ENCODE results near the gene KRTAP10-4.
"Not testable (repeated sequence)": the region's sequence is repeated elsewhere in the genome, so short reads cannot be mapped to it uniquely, and the experiment has no call there.

KRTAP10-4 gene

DNA sequence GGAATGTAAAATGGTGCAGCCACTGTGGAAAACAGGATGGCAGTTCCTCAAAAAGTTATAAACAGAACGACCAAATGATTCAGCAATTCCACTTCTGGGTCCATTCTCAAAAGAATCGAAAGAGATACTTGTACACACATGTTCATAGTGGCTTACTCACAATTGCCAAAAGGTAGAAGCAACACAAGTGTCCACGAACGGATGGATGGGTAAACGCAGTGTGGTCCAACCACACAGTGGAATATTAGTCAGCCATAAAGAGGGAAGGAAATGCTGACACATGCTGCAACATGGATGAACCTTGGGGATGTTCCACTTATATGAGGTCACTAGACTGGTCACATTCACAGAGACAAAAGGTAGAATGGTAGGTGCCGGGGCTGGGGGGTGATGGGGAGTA, 38.8 kb upstream of the KRTAP10-4 start:
- DNase-seq (ENCODE audit: low spot score), result no peak

DNA sequence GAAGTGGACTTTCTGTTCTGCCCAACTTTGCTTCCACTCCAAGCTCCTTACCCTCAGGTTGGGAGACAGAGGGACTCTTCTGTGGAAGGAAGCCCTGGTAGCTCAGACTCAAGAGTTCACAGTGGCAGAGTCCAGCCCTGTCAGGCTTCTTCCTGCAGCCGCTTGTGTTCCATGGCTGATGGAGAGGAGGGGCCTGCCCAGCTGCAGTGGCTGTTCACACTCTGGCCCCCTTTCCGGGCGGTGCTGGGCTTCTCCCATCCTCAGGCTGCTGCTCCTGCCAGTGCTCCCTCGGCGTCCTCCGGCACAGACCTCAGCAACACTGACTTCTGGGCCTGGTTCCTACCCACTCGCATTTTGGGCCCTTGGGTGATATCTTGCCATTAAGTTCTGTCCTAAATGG, 37.6 kb upstream of the KRTAP10-4 start:
- no peak for DNase-seq (ENCODE audit: low spot score)

DNA sequence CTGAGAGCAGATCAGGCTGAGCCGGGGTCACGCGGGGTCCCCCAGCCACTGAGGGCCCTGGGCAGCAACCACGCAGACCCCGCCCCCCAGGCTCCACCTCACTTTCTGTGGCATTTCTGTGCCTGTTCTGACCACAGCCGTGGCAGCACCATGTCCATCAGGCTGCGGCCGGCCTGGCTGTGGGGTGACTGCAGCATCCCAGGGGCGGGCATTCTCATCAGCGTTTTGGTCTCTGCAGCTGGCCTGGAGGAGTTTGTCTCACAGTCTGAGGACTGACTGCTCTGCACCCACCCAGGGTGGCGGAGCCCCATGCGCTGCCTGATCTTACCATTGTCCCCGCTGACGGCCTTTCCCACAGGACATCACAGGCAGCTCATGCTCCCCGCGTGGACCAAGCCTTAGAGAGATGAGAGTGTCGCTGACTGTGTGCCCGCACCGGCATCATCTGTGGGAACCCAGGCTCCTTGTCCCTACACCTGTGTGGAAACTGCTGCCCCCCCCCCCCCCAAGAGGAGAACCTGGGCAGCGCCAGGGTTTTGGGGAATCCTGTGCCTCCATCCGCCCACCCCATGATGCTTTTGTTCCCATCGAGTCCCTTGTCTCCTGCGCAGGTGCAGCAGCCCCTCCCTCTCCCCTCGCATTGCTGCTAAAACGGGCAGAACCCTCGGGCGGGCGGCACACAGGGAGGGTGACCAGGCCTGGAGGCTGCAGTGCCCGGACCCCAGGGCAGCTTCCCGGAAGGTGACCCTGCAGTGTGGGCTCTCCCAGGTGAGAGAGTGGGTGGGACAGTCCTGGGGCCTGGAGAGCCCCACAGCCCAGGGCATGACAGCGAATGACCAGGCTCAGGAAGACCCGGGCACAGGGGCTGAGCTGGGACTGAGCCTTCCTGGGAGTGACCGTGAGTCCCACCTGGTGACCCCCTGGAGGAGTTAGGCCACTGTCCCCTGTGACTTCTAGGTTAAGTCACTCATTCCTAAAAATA, 35.3 kb upstream of the KRTAP10-4 start:
- no peak for DNase-seq (ENCODE audit: low spot score)

DNA sequence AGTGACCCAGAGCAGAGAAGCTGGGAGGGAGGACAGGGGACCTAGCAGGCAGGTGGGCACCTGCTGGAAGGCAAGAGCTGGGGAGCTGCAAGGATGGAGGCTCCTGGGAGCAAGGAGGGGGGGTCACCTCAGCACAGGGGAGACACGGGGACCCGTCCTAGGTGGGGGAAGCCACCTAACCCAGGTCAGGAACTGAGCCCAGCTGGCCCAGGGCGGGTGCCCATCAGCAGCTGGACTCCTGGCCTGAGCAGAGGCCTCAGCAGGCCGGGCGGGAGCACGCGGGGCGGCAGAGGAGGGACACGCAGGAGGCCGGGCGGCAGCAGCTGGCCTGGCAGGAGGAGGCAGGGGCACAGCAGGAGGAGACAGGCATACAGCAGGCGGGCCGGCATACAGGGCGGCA, 34.5 kb upstream of the KRTAP10-4 start:
- no peak for DNase-seq (ENCODE audit: low spot score)

DNA sequence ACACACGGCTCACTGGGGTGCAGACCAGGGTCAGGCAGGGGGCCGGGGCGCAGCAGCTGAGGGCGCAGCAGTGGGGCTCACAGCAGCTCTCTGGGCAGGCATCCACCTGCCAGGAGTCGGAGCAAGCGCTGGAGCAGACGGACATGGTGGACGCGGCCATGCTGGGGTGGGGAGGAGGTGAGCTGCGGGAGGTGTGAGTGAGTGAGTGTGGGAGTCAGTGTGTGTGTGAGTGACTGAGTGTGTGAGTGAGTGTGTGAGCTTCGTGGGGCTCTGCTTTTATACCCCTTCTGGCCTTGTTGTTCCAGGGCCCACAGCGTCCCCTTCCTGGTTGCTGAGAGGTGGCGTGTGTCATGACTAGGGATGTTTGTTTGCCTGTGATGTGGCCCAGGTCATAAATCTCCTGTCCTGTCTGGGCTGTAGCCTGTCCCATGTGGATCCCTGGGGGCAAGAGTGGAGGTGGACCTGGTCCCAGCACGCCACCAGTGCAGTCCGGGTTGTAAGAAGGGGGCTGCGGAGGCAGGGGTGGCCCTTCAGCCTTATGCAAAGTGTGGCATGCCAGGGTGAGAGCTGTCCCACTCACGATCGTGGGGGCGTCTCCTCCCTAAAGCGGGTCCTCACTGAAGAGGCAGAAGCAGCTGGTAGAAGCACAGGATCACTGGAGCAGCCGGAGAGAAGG, 33.4 kb upstream of the KRTAP10-4 start, which contains the start of gene KRTAP10-1:
KRTAP10-1 (minus strand) TSS at position 205 of the 676 bp plus-strand sequence; CDS start at position 160, 45 bp downstream.
- DNase-seq (ENCODE audit: low spot score), result no peak

DNA sequence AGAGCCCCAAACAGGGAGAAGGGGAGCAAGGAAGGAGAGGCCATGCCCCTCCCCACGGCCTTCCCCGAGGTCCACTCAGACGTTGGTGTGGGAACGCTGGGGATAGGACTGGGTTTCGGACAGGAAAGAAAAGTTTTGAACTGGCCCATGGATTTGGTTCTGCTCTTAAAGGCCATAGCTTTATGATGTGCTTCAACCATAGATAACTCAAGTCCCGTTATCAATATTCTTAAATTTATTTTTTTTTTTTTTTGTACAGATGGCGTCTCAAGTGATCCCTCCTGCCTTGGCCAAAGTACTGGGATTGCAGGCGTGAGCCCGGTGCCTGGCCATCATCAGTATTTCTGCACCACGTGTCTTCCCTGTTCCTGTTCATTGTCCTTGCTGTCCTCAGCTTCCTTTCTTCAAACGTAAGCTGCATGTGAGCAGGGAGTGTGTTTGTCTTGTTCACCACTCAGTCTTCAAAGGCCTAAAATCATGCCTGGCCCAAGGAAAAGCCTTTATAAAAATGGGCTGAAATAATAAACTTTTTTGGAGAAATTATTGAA, 32.7 kb upstream of the KRTAP10-4 start:
- no peak for DNase-seq (ENCODE audit: low spot score)

DNA sequence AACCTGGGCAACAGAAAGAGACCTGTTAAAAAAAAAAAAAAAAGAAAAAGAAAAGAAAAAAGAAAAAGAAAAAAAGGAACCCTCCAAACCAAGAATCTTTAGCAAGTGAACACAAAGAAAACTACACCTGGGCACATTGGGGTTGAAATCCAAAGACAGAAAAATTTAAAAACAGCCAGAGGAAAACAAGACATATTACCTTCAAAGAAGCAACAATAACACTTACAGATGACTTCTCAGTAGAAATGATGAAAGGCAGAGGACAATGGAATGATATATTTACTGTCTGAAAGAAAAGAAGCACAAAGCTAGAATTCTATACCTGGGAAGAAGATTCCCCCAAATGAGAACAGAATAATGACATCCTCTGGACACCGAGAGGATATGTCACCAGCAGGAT, 30.8 kb upstream of the KRTAP10-4 start:
- DNase-seq (ENCODE audit: low spot score), result no peak

DNA sequence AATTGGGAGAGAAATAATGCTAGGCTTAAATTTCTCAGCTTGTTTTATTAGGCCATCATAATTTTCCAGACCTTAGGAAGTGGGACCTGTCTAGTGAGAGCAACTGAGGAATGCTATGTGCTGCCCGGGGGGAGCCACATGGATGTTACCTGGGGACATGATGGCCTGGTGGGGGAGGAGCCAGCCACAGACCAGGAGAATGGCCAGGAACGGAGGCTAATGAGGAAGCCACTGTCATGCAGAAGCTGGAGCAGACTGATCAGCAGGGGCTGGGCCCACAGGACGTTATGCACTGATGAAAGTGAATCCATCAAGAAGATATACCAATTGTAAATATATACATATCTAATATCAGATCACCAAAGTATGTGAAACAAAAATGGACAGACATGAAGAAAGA, 29.0 kb upstream of the KRTAP10-4 start:
- no peak for DNase-seq (ENCODE audit: low spot score)

DNA sequence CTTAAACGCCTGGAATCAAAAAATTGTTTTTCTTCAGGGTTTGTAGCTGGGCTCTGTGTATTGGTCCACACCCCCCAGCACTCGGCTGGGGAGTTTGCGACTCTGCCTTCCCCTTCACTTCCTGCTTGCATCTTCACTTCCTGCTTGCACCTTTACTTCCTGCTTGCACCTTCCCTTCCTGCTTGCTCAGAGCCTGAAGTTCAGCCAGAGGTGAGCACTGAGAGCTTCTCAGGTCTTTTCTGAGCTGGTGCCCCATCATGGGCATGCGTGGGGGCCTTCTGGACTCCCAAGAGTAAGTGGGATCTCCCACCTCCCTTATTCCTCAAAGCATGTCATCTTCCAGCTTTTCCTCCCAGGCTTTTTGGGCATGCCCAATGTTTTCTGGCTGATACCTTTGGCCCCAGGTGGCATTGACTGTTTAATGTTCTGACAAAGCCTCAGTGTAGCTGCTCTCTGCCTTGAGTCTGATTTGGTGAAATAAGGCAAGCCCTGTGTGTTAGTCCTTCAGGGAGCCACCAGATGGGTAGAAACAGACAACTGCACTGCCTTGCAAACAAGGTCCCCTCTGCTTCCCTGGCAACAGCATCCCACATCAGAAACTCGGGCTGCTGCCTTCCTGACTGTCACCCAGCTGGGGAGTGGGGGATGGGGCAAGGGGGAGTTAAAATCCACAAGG, 25.7 kb upstream of the KRTAP10-4 start:
- DNase-seq (ENCODE audit: low spot score), result peak; percentile 67

DNA sequence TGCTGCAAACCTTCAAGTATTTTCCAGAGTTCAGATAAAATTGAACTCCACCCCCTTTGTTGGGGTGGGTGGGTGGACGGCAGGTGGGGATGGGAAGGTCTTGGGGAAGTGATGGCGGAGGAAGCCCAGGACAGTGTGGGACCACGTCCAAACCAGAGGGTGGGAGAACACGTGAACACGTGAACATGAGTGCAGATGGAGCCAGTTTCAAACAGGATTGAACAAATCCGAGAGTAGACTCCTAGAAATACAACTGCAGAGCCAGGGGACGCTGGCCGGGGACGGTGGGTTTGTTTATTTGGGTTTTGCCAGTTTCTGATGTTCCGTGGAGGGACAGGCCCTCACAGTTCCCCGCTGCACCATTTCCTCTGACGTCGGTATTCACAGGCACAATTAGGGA, 25.1 kb upstream of the KRTAP10-4 start:
- DNase-seq (ENCODE audit: low spot score), result no peak

DNA sequence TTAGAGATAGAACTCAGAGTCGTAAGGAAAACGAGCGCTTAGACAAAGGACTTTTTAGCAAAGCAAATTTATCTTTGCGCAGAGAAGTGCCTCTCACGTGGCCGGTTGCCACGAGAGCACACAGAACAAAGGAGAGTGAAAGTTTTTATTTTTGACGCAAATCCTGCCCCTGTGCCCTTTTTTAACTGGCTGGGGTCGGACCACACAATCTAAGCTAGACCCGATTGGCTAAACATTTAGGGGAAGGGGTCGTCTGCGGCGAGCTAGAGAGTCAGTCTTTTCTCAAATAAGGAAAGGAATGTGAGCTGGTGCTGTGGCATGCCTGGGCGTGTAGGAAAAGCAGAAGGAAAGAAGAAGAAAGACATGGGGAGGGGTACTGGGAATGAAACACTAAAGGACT, 24.6 kb upstream of the KRTAP10-4 start:
- no peak for DNase-seq (ENCODE audit: low spot score)

DNA sequence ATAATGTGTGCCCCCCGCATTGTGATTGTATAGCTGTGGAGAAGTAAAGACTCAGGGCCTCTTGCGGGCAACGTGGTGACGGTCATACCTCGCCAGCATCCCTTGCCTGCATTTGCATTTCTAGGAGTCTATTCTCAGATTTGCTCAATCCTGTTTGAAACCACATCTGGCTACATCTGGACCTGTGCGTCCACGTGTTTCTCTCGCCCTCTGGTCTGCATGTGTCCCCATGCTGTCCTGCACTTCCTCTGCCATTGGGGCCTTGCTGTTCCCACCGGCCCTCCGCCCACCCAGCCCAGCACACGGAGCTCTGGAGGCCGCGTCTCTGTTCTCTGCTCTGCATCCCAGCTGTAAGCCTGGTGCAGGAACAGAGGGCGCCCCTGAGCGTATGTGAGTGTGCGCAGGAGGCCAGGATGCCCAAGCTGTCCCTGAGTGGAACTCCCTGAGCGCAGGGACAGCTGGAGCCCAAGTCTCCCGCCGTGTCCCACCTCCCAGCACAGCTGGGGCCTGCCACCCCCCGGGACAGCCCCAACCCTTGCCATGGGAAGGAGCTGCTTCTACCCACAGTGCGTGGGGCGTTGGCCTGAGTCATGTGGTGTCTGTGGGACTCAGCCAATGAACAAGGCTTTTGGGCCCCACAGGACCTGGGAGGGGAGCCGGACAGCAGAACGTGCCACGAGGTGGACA, 23.9 kb upstream of the KRTAP10-4 start:
- DNase-seq (ENCODE audit: low spot score), result no peak

DNA sequence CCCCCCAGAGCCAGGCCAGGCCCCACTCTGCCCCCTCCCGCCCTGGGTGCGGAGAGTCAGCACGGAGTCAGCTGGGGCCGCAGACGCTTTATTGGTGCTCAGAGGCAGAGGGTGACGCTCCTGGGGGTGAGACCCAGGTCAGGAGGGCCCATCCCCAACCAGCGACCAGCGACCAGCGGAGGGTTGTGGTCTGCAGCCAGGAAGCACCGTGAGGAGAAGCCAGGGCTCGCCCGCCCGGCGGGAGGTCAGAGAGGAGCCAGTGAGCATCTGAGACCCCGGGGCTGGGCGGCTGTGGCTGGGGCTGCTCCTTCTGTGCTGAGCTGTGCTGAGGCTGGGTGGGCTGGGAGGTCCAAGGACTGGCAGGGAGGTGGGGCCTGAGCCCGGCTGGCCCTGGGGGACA, 23.2 kb upstream of the KRTAP10-4 start:
- DNase-seq (ENCODE audit: low spot score), result not testable (repeated sequence)

DNA sequence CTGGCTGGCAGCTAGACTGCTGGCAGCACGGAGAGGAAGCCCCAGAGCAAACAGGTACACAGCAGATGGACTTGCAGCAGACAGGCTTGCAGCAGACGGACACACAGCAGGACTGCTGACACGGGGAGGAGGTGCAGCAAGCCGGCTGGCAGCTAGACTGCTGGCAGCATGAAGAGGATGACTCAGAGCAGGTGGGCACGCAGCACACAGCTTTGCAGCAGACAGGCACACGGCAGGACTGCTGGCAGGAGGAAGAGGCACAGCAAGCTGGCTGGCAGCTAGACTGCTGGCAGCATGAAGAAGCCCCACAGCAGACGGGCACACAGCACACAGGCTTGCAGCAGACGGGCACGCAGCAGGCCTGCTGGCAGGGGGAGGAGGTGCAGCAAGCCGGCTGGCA, 22.7 kb upstream of the KRTAP10-4 start:
- no peak for DNase-seq (ENCODE audit: low spot score)

DNA sequence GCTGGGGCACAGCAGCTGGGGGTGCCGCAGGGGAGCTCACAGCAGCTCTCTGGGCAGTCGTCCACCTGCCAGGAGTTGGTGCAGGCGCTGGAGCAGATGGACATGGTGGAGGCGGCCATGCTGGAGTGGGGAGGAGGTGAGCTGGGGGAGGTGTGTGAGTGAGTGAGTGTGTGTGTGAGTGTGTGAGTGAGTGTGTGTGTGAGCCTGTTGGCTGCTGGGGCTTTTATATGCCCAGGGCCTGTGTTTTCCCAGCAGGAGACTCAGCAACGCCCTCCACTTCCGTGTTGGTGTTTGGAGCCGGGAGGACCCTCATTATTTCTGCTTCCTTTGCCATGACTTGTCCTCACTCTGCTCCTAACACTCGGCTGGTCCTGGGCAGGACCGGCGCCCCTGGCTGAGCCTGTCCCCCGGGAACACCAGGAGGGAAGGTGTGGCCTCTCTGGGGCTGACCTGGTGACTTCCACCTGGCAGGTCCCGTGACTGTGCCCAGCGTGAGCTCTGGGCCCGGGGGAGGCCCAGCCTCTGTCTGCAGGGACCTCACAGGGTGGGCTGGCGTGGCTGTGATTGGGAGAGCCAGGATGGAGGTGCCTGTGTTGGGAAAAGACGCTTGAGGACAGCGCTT, 22.1 kb upstream of the KRTAP10-4 start, which contains the start of gene KRTAP10-2:
KRTAP10-2 (minus strand) TSS at position 166 of the 622 bp plus-strand sequence; CDS start at position 119, 47 bp downstream.
- DNase-seq (ENCODE audit: low spot score), result no peak

DNA sequence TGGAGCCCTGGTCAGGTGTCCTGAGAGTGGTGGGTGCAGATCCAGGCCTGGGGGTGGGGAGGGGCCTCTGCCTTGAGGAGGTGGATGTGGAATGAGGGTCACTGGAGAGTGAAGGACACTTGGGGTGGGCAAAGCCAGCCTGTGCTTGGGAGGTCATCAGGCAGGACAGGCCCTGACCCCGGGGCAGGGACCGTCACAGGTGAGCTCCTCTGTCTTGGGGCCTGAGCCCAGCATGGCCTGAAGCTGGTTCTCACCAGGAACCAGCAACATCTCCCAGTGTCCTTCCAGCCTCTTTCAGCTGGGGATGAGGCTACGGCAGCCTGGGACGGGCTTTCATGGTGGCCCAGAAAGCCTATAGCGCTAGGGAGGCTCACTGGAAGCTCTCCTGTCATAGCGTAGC, 21.4 kb upstream of the KRTAP10-4 start:
- DNase-seq (ENCODE audit: low spot score), result no peak

DNA sequence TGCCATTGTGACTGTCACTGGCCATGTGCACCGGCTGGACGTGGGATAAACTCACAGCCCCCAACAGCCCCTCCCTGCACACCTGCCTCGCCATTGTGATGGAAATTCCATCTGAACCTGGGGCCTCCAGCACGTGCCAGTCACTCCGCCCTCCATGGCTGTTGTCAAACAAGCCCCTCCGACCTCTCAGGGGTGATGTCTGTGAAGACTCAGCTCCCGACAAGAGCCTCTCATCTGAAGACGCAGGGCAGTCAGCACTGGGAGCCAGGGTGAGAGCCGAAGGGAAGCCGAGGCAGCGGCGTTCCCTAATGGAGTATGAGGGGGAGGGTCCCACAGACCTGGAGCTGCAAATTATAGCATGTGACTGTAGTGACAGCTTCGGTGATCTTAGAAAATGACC, 20.8 kb upstream of the KRTAP10-4 start:
- DNase-seq (ENCODE audit: low spot score), result no peak

DNA sequence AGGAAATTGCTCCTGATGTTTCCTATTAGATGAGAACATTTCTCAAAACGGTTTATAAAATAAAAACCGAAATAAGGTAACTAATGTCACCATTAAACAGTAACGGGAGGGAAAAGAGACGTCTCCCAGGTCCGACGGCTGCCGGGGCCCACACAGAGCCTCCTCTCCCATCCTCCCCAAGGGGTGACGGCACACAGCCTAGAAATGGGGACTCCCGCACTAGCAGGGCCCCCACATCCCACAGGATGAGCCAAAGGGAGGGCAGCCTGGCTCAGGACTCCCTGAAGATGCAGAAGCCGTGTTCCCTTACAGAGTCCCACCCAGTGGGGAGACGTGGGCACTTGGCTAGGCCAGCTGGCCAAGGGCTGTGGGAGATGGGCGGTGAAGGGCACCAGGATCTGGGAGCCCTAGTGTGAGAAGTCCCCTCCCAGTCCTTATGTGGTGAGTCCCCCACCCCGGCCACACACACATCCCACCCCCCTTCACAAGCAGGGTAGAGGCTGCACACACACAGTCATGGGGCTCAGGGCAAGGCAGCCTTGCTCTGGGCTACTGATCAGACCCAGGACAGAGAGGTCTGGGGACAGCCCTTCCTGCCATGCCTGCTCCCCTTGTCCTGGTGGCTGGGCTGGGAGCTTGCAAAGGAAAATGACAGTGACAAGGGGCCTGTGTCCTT, 18.2 kb upstream of the KRTAP10-4 start:
- DNase-seq (ENCODE audit: low spot score), result no peak

DNA sequence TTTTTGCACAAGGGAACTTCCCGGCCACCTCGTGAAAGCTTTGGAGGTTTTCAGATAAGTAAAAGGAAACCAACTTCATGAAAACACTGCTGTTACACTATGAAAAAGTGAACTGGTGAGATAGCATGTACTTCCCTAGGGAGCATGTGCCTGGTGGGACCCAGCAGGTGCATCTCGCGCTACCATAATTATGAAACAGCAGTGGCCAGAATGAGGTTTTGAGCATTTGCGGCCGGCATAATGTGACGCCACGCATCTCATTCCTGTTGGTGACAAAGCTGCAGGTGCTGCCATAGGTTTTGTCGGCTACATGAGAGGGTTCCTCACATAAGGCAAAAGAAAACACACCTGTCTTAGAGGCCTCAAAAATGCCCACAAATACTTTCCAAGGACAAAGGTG, 16.6 kb upstream of the KRTAP10-4 start:
- no peak for DNase-seq (ENCODE audit: low spot score)

DNA sequence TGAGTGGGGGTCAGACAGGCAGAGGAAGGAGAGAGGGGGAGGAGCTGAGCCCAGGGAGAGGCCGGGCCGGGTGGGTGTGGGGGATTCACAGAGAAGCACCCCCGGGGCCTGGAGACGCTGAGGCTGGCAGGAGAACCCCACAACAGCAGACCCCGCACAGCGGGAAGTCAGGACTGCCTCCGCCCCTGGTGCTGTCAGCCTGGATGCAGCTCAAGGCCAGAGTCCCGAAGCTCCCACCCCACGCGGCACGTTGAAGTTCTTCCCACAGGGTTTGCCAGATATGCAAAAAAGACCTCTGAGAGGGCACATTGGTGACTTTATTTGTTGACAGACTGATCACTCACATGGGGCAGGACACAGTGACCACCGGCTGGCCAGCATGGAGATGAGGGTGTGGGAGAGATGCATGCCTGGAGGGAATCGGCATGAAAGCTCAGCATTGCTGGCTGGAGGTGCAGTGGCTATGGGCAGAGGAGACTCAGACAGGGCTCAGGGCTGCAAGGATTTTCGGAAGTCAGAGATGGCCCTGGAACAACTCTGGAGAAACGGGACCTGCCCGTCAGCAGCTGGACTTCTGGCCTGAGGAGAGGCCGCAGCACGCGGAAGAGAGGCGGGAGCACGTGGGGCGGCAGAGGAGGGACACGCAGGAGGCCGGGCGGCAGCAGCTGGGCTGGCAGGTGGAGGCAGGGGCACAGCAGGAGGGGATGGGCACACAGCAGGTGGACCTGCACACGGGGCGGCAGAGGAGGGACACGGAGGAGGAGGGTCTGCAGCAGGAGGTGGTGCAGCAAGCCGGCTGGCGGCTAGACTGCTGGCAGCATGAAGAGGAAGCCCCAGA, 15.8 kb upstream of the KRTAP10-4 start:
- DNase-seq (ENCODE audit: low spot score), result no peak

All from CD4-positive, alpha-beta T cell treated with Interleukin-6 at 100 ng/mL for 8 hours (primary cell).